HG02571 (cell line): ENCODE measurements around the gene NR4A3.
A peak's percentile ranks its signal among the peaks of the same experiment; 100 is the strongest.

Experiments used
- ATAC-seq: cut with Tn5 transposase; IDR thresholded peaks from one replicate; pipeline ENCODE4 v1.9.1; 2021; ENCODE audit warnings: mild to moderate bottlenecking, moderate library complexity; ENCODE audit not compliant: unreplicated experiment

The NR4A3 gene

GRCh38 chr9:99813739-99814138 is 7.9 kb upstream of the NR4A3 start:
- no peak for ATAC-seq

- ATAC-seq: no peak
Measured at GRCh38 chr9:99814359-99814758, 7.3 kb upstream of the NR4A3 start.

GRCh38 chr9:99816392-99816791 is 5.3 kb upstream of the NR4A3 start:
- ATAC-seq: no peak

GRCh38 chr9:99818500-99818899 is 3.2 kb upstream of the NR4A3 start:
- ATAC-seq: no peak

- ATAC-seq: peak; percentile 48
Measured at GRCh38 chr9:99819123-99819855, 2.4 kb upstream of the NR4A3 start.

- ATAC-seq: peak; percentile 37
Measured at GRCh38 chr9:99819856-99820684, 1.6 kb upstream of the NR4A3 start.

- ATAC-seq: peak; percentile 0
Measured at GRCh38 chr9:99820685-99821395, 845 bp upstream of the NR4A3 start.

GRCh38 chr9:99822109-99822805 is 572 bp downstream of the NR4A3 start:
- ATAC-seq: no peak

GRCh38 chr9:99822806-99823591 is 1.3 kb downstream of the NR4A3 start:
- ATAC-seq: no peak

GRCh38 chr9:99823681-99824377 is 2.1 kb downstream of the NR4A3 start:
- no peak for ATAC-seq

GRCh38 chr9:99824378-99825171 is 2.9 kb downstream of the NR4A3 start:
- no peak for ATAC-seq

GRCh38 chr9:99825172-99826046 is 3.7 kb downstream of the NR4A3 start:
- ATAC-seq: no peak

GRCh38 chr9:99826579-99826978 is 4.9 kb downstream of the NR4A3 start:
- no peak for ATAC-seq

- ATAC-seq: no peak
Measured at GRCh38 chr9:99827244-99827643, 5.6 kb downstream of the NR4A3 start.

GRCh38 chr9:99828054-99828416 is 6.3 kb downstream of the NR4A3 start:
- ATAC-seq: no peak

- no peak for ATAC-seq
Measured at GRCh38 chr9:99828417-99829176, 6.9 kb downstream of the NR4A3 start.

- ATAC-seq: no peak
Measured at GRCh38 chr9:99831857-99832557, 10.3 kb downstream of the NR4A3 start.
